D721Med (cell line): Measurements from ENCODE around the gene ZNF181.

Experiments
- DNase-seq: peaks from one replicate; pipeline ENCODE4 v3.0.0; 2011; ENCODE audit warnings: low spot score; ENCODE audit not compliant: insufficient read length
- FAIRE-seq: peaks from 2 replicates; lab custom pipeline; 2011; peaks lifted over from hg19 to GRCh38; lab: Jason Lieb, UNC
- CTCF ChIP-seq: IDR thresholded peaks from 2 replicates; pipeline ENCODE4 v1.5.1; 2012; ENCODE audit warnings: mild to moderate bottlenecking, control low read depth; ENCODE audit not compliant: insufficient read depth; ENCODE audit errors: missing control alignments

The ZNF181 gene

GRCh38 chr19:34731019-34731829, 2.8 kb upstream of the ZNF181 start:
- FAIRE-seq: no peak
- no peak for DNase-seq
- TF ChIP-seq CTCF: no peak

- DNase-seq (no peak), FAIRE-seq (no peak)
- no peak for TF ChIP-seq CTCF
Observed at GRCh38 chr19:34731964-34732363, 2.1 kb upstream of the ZNF181 start.

- FAIRE-seq (no peak), DNase-seq (no peak)
- no peak for TF ChIP-seq CTCF
Observed at GRCh38 chr19:34732612-34733211, 1.3 kb upstream of the ZNF181 start.

- no peak for TF ChIP-seq CTCF
- FAIRE-seq (no peak), DNase-seq (peak; percentile 23)
Observed at GRCh38 chr19:34733266-34733745, 737 bp upstream of the ZNF181 start.

- no peak for TF ChIP-seq CTCF
- FAIRE-seq (no peak), DNase-seq (no peak)
Observed at GRCh38 chr19:34734537-34735103, 577 bp downstream of the ZNF181 start.

GRCh38 chr19:34744896-34745690, 11.1 kb downstream of the ZNF181 start:
- TF ChIP-seq CTCF: no peak
- FAIRE-seq: no peak
- no peak for DNase-seq
